GM12874 (cell line): ENCODE data around the gene PACSIN3.
A peak's percentile ranks its signal among the peaks of the same experiment; 100 is the strongest.

ENCODE experiments used
- CTCF ChIP-seq: IDR thresholded peaks from 2 replicates; pipeline ENCODE4 v1.5.1; 2011; ENCODE audit warnings: low read depth, mild to moderate bottlenecking, control low read depth, low read length, moderate library complexity; ENCODE audit not compliant: insufficient read depth

The PACSIN3 gene

GRCh38 chr11:47154616-47155570, 31.3 kb downstream of the PACSIN3 start:
- TF ChIP-seq CTCF, result no peak

DNA sequence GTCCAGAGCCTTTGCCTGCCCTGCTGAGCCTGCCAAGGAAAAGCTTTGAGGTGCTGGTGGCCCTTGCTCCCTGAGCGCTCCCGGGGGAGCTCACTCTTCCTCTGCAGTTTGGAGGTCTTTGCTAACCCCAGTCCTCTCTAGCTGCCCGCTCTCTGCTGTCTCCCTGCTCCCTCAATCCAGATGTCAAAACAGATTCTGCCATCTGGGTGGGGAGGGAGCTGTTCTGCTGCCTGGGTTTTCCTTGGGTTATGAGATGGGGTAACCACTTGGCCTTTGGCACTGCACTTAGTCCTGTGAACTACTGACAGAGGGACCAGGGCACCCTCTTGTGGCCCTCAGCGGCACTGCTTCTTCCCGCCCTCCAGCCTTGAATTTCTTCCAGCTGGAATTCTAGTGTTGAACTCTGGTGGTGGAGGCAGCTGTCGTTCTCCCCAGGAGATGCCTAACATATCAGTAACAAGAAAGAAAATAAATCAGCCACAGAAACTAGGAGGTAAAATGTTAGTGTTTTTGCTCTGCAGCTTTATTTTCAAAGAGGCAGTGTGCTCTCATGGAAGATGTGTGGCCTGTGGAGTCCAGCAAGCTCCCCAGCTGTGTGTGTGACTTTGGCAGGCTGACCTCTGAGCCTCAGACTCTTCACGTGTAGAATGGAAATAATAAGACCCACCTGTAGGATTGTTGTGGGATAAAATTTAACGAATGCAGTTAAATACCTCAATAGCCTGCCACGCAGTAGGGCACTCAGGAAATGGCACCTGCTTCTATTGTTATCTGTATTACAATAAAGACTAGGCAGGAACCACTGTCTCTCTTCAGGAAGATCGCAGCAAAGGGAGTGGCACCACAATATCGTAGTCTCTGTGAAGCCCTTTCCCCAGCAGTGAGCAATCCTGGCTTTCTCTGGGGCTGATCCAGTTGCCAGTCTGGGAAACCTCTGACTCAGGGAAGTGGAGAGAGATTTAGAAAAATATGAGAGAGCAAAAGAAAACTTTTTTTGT, 33.0 kb downstream of the PACSIN3 start:
- TF ChIP-seq CTCF, result peak; percentile 94

GRCh38 chr11:47152126-47152952, 33.9 kb downstream of the PACSIN3 start:
- TF ChIP-seq CTCF, result no peak

- no peak for TF ChIP-seq CTCF
These were observed 36.5 kb downstream of the PACSIN3 start for GRCh38 chr11:47149782-47150181.

GRCh38 chr11:47148903-47149531, 37.2 kb downstream of the PACSIN3 start:
- TF ChIP-seq CTCF, result no peak

DNA sequence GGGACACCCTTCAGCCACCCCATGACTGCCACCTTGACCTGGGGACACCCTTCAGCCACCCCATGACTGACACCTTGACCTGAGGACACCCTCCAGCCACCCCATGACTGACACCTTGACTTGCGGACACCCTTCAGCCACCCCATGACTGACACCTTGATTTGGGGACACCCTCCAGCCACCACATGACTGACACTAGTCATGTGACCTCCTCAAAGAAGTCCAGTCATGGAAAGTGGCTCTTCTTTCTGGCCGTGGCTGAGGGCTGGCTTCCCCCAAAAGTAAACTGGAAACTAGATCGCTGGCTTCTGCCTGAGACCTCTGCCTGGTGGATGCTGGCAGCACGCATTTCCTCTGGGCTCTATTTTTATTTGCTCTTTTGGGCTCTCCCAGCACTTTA, 38.0 kb downstream of the PACSIN3 start:
- TF ChIP-seq CTCF, result no peak
